Measurements from ENCODE around the gene FGF4.

The FGF4 gene

GRCh38 chr11:69746752-69747742 lies 28.1 kb downstream of the FGF4 start:
- POLR2A ChIA-PET = no interaction called here
- TF ChIP-seq SP1 (IDR thresholded peaks at IDR 0.05) (no peak), BHLHE40 (IDR thresholded peaks at IDR 0.05; ENCODE audit: borderline replicate concordance) (no peak), FOXM1 (IDR thresholded peaks at IDR 0.05; ENCODE audit: borderline replicate concordance) (no peak), HDGF (IDR thresholded peaks at IDR 0.05; ENCODE audit: borderline replicate concordance) (no peak), L3MBTL2 (conservative IDR thresholded peaks at IDR 0.05) (no peak), ELF4 (IDR thresholded peaks at IDR 0.05) (no peak), CTBP1 (IDR thresholded peaks at IDR 0.05; ENCODE audit: borderline replicate concordance) (no peak), SUZ12 (IDR thresholded peaks at IDR 0.05) (no peak), LEF1 (IDR thresholded peaks at IDR 0.05; ENCODE audit: borderline replicate concordance) (no peak)
- TF ChIP-seq, protein P1, sequence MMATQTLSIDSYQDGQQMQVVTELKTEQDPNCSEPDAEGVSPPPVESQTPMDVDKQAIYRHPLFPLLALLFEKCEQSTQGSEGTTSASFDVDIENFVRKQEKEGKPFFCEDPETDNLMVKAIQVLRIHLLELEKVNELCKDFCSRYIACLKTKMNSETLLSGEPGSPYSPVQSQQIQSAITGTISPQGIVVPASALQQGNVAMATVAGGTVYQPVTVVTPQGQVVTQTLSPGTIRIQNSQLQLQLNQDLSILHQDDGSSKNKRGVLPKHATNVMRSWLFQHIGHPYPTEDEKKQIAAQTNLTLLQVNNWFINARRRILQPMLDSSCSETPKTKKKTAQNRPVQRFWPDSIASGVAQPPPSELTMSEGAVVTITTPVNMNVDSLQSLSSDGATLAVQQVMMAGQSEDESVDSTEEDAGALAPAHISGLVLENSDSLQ (IDR thresholded peaks at IDR 0.05) = no peak
- CTCF ChIA-PET = no interaction called here
- no peak for DNase-seq (ENCODE audit: extremely low spot score)

- ChIA-PET CTCF (no interaction called here), POLR2A (no interaction called here)
- TF ChIP-seq NFRKB (IDR thresholded peaks at IDR 0.05) = no peak
- no peak for TF ChIP-seq SUZ12 (IDR thresholded peaks at IDR 0.05)
- no peak for TF ChIP-seq FOXM1 (IDR thresholded peaks at IDR 0.05; ENCODE audit: borderline replicate concordance)
- no peak for TF ChIP-seq SP1 (IDR thresholded peaks at IDR 0.05)
- no peak for TF ChIP-seq ELF4 (IDR thresholded peaks at IDR 0.05)
- no peak for TF ChIP-seq CTBP1 (IDR thresholded peaks at IDR 0.05; ENCODE audit: borderline replicate concordance)
- TF ChIP-seq HDGF (IDR thresholded peaks at IDR 0.05; ENCODE audit: borderline replicate concordance) = no peak
- TF ChIP-seq TARDBP (IDR thresholded peaks at IDR 0.05) = no peak
- no peak for TF ChIP-seq ZNF384 (IDR thresholded peaks at IDR 0.05)
- no peak for TF ChIP-seq LEF1 (IDR thresholded peaks at IDR 0.05; ENCODE audit: borderline replicate concordance)
- no peak for TF ChIP-seq FOXA1 (IDR thresholded peaks at IDR 0.05)
- TF ChIP-seq ARNT (IDR thresholded peaks at IDR 0.05) = no peak
- no peak for TF ChIP-seq L3MBTL2 (conservative IDR thresholded peaks at IDR 0.05)
- no peak for TF ChIP-seq BHLHE40 (IDR thresholded peaks at IDR 0.05; ENCODE audit: borderline replicate concordance)
- DNase-seq (ENCODE audit: extremely low spot score) = no peak
Measured at GRCh38 chr11:69746140-69746539, 29.0 kb downstream of the FGF4 start.

DNA sequence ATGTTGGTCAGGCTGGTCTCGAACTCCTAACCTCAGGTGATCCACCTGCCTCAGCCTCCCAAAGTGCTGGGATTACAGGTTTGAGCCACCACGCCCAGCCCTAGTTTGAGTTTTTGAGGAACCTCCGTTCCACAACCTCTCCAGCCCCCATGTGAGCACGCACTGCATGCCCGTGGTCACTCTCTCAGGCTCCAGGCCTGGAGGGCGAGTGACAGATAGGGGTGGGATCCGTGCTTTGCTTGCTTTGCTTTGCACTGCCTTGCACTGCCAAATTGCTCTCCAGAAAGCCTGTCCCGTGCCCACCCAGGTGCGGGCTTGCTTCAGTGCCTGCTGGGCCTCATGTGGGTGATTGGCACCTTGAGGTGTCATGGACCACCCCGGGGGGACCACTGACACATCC lies 29.9 kb downstream of the FGF4 start:
- TF ChIP-seq LEF1 (IDR thresholded peaks at IDR 0.05; ENCODE audit: borderline replicate concordance) (no peak), ZNF384 (IDR thresholded peaks at IDR 0.05) (no peak), BHLHE40 (IDR thresholded peaks at IDR 0.05; ENCODE audit: borderline replicate concordance) (no peak), FOXK2 (IDR thresholded peaks at IDR 0.05) (no peak), NFRKB (IDR thresholded peaks at IDR 0.05) (no peak), HDGF (IDR thresholded peaks at IDR 0.05; ENCODE audit: borderline replicate concordance) (no peak), L3MBTL2 (conservative IDR thresholded peaks at IDR 0.05) (no peak), FOXA1 (IDR thresholded peaks at IDR 0.05) (no peak), TARDBP (IDR thresholded peaks at IDR 0.05) (no peak), FOXM1 (IDR thresholded peaks at IDR 0.05; ENCODE audit: borderline replicate concordance) (no peak), CTBP1 (IDR thresholded peaks at IDR 0.05; ENCODE audit: borderline replicate concordance) (no peak), SP1 (IDR thresholded peaks at IDR 0.05) (no peak), ARNT (IDR thresholded peaks at IDR 0.05) (no peak), ELF4 (IDR thresholded peaks at IDR 0.05) (no peak), SUZ12 (IDR thresholded peaks at IDR 0.05) (no peak)
- TF ChIP-seq, protein P1 (IDR thresholded peaks at IDR 0.05) = no peak
- CTCF ChIA-PET = no interaction called here
- DNase-seq (ENCODE audit: extremely low spot score) = no peak
- POLR2A ChIA-PET = no interaction called here

DNA sequence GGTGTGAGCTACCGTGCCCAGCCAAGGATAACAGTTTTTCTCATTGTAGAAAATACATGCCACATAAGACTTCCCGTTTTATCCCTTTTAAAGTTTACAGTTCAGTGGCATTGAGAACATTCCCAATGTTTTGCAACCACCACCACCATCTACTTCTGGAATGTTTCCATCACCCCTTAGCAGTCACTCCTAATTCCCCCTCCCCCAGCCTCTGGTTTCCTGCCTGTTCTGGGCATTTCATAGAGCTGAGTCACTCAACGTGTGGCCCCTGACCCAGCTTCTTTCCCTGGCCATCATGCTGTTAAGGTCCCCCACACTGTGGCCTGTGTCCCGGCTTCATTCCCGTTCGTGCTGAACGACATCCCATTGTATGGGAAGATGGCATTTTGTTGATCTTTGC lies 30.7 kb downstream of the FGF4 start:
- CTCF ChIA-PET = no interaction called here
- POLR2A ChIA-PET = no interaction called here
- no peak for TF ChIP-seq CTBP1 (IDR thresholded peaks at IDR 0.05; ENCODE audit: borderline replicate concordance)
- no peak for TF ChIP-seq ARNT (IDR thresholded peaks at IDR 0.05)
- TF ChIP-seq FOXM1 (IDR thresholded peaks at IDR 0.05; ENCODE audit: borderline replicate concordance) = no peak
- no peak for TF ChIP-seq HDGF (IDR thresholded peaks at IDR 0.05; ENCODE audit: borderline replicate concordance)
- no peak for TF ChIP-seq ELF4 (IDR thresholded peaks at IDR 0.05)
- TF ChIP-seq NFRKB (IDR thresholded peaks at IDR 0.05) = no peak
- TF ChIP-seq ZNF384 (IDR thresholded peaks at IDR 0.05) = no peak
- TF ChIP-seq LEF1 (IDR thresholded peaks at IDR 0.05; ENCODE audit: borderline replicate concordance) = no peak
- TF ChIP-seq SUZ12 (IDR thresholded peaks at IDR 0.05) = no peak
- DNase-seq (ENCODE audit: extremely low spot score) = no peak

DNA sequence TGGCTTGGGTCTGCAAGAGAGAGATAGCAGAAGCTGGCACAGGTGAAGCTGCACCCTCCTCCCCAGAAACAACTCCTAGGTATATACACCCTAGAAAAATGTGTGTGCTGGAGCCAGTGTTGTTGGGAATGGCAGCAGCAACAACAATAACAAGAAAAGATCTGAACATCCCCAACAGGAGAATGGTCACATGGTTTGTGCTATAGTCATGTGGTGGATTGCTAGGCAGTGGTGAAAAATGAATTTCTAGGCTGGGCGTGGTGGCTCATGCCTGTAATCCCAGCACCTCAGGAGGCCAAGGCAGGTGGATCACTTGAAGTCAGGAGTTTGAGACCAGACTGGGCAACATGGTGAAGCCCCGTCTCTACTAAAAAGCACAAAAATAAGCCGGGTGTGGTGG lies 40.3 kb downstream of the FGF4 start:
- DNase-seq (ENCODE audit: extremely low spot score) = no peak
- CTCF ChIA-PET = no interaction called here
- POLR2A ChIA-PET = no interaction called here
- TF ChIP-seq FOXK2 (IDR thresholded peaks at IDR 0.05) (no peak), ZNF384 (IDR thresholded peaks at IDR 0.05) (no peak)

GRCh38 chr11:69734367-69734766 lies 40.8 kb downstream of the FGF4 start:
- POLR2A ChIA-PET = no interaction called here
- TF ChIP-seq SUZ12 (IDR thresholded peaks at IDR 0.05) = no peak
- TF ChIP-seq BHLHE40 (IDR thresholded peaks at IDR 0.05; ENCODE audit: borderline replicate concordance) = no peak
- TF ChIP-seq LEF1 (IDR thresholded peaks at IDR 0.05; ENCODE audit: borderline replicate concordance) = no peak
- no peak for TF ChIP-seq FOXM1 (IDR thresholded peaks at IDR 0.05; ENCODE audit: borderline replicate concordance)
- TF ChIP-seq HDGF (IDR thresholded peaks at IDR 0.05; ENCODE audit: borderline replicate concordance) = no peak
- no peak for TF ChIP-seq CTBP1 (IDR thresholded peaks at IDR 0.05; ENCODE audit: borderline replicate concordance)
- TF ChIP-seq L3MBTL2 (conservative IDR thresholded peaks at IDR 0.05) = no peak
- TF ChIP-seq ZNF384 (IDR thresholded peaks at IDR 0.05) = no peak
- TF ChIP-seq ARNT (IDR thresholded peaks at IDR 0.05) = no peak
- no peak for TF ChIP-seq TARDBP (IDR thresholded peaks at IDR 0.05)
- TF ChIP-seq, protein P1 (IDR thresholded peaks at IDR 0.05) = no peak
- TF ChIP-seq FOXK2 (IDR thresholded peaks at IDR 0.05) = no peak
- no peak for TF ChIP-seq SP1 (IDR thresholded peaks at IDR 0.05)
- TF ChIP-seq FOXA1 (IDR thresholded peaks at IDR 0.05) = no peak
- no peak for TF ChIP-seq NFRKB (IDR thresholded peaks at IDR 0.05)
- no peak for TF ChIP-seq ELF4 (IDR thresholded peaks at IDR 0.05)
- no peak for DNase-seq (ENCODE audit: extremely low spot score)
- CTCF ChIA-PET = no interaction called here

All from HEK293T (cell line).